ENCODE data around the gene ELK3.

The ELK3 gene

DNA sequence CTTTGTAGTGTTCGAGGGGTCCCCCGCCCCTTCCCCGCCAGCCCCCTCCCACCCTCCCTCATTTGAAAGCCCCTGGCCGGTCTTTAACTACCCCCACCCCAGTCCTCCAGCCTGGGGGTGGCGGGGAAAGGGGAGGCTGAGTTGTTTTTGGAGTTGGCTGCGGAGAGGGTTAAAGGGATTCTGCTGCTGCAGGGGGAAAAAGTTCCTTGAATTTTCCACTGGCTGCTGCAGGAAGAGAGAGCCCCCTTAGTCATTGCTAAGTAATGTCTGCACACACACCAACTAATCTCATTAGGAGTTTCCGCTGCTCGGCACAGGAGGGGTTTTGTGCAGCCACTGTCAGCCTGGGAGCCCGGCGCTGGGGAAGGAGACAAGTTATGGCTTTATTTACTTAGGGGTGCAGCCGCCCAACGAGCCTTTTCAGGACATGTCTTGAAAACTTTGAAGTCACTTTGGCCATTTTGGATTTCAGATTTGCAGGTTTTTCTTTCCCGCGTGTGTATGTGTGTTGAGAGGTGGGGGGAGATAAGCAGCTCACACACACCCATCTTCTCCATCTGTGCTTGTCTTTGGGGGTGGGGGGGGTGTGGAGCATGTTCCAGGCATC lies 1.8 kb downstream of the ELK3 start:
- TF ChIP-seq CTCF (conservative IDR thresholded peaks at IDR 0.05) (no peak), ZFX (IDR thresholded peaks at IDR 0.05) (no peak)
- H3K27ac ChIP-seq, result no peak overlapping the region

DNA sequence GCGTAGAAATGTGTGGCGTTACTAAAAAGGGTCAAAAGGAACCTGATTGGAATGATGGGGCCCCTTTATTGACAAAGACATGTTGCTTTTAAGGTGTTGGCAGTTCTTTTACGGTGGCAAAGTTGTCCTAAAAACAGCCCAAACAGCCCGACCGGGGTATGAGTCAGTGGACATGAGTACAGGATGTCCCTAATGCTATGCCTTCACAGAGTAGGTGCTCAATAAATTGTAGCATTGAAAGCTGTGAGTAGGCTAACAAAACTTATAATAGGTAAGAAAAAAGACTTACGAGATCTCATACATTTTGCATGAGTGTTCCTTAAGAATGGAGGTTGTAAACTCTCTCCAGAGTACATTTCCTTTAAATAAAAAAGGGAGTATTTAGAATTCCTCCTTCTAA lies 2.6 kb downstream of the ELK3 start:
- no peak overlapping the region for H3K27ac ChIP-seq

GRCh38 chr12:96197503-96198272 lies 3.5 kb downstream of the ELK3 start:
- TF ChIP-seq ZFX (IDR thresholded peaks at IDR 0.05) (no peak), CTCF (conservative IDR thresholded peaks at IDR 0.05) (no peak)
- no peak overlapping the region for H3K27ac ChIP-seq

More for the DNA sequence above, 2.6 kb downstream of the ELK3 start:
- TF ChIP-seq ZFX (IDR thresholded peaks at IDR 0.05), result no peak
- TF ChIP-seq CTCF (conservative IDR thresholded peaks at IDR 0.05), result no peak

- no peak overlapping the region for H3K27ac ChIP-seq
- TF ChIP-seq CTCF (conservative IDR thresholded peaks at IDR 0.05), result no peak
- TF ChIP-seq ZFX (IDR thresholded peaks at IDR 0.05), result no peak
Observed at GRCh38 chr12:96198965-96199364, 4.8 kb downstream of the ELK3 start.

GRCh38 chr12:96199464-96199863 lies 5.3 kb downstream of the ELK3 start:
- no peak overlapping the region for H3K27ac ChIP-seq
- TF ChIP-seq ZFX (IDR thresholded peaks at IDR 0.05), result no peak
- TF ChIP-seq CTCF (conservative IDR thresholded peaks at IDR 0.05), result no peak

GRCh38 chr12:96201272-96202227 lies 7.4 kb downstream of the ELK3 start:
- H3K27ac ChIP-seq, result no peak overlapping the region
- TF ChIP-seq CTCF (conservative IDR thresholded peaks at IDR 0.05), result no peak
- TF ChIP-seq ZFX (IDR thresholded peaks at IDR 0.05), result no peak

All from C4-2B (cell line).